Loucy (cell line): ENCODE data around the gene CDC42EP3.

Source experiments
- H2AFZ ChIP-seq: fragments of 200-600 bp; sonication (generic); 2 replicates; pipeline ENCODE4 v1.6.0; 2016; ENCODE audit warnings: antibody characterized with exemption, mild to moderate bottlenecking, low read length, moderate library complexity
- H3F3A ChIP-seq: fragments of 200-600 bp; 2 replicates; pipeline ENCODE4 v1.6.0; 2016; ENCODE audit warnings: antibody characterized with exemption, low read depth, mild to moderate bottlenecking
- H3K27me3 ChIP-seq: fragments of 200-600 bp; sonication (generic); 2 replicates; pipeline ENCODE4 v1.6.1; 2014; ENCODE audit warnings: low read length, mild to moderate bottlenecking; ENCODE audit not compliant: insufficient read depth, poor library complexity, severe bottlenecking
- H3K36me3 ChIP-seq: fragments of 200-600 bp; sonication (generic); 2 replicates; pipeline ENCODE4 v1.6.1; 2016; ENCODE audit warnings: low read length; ENCODE audit not compliant: insufficient read depth
- H3K4me1 ChIP-seq: fragments of 200-600 bp; sonication (generic); 2 replicates; pipeline ENCODE4 v1.5.1; 2014; ENCODE audit warnings: low read length, mild to moderate bottlenecking; ENCODE audit not compliant: insufficient read depth, poor library complexity, severe bottlenecking
- H3K4me2 ChIP-seq: fragments of 200-600 bp; sonication (generic); 2 replicates; pipeline ENCODE4 v1.6.0; 2014; ENCODE audit warnings: antibody characterized with exemption, low read length, low read depth, mild to moderate bottlenecking; ENCODE audit not compliant: poor library complexity, severe bottlenecking
- H3K4me3 ChIP-seq: fragments of 200-600 bp; sonication (generic); 2 replicates; pipeline ENCODE4 v1.5.1; 2014; ENCODE audit warnings: low read length, mild to moderate bottlenecking, mixed read lengths; ENCODE audit not compliant: poor library complexity, severe bottlenecking
- H3K79me2 ChIP-seq: fragments of 200-600 bp; sonication (generic); 2 replicates; pipeline ENCODE4 v1.6.1; 2014; ENCODE audit warnings: low read length; ENCODE audit not compliant: insufficient read depth
- H3K9ac ChIP-seq: fragments of 200-600 bp; sonication (generic); 2 replicates; pipeline ENCODE4 v1.6.0; 2014; ENCODE audit warnings: mild to moderate bottlenecking, low read depth, low read length, moderate library complexity; ENCODE audit not compliant: poor library complexity, severe bottlenecking
- H3K9me2 ChIP-seq: fragments of 200-600 bp; sonication (generic); replicated peaks from 2 replicates; pipeline ENCODE4 v1.6.1; 2016; ENCODE audit warnings: low read depth, low read length, mixed read lengths
- H3K9me3 ChIP-seq: fragments of 200-600 bp; sonication (generic); 2 replicates; pipeline ENCODE4 v1.6.1; 2014; ENCODE audit warnings: mild to moderate bottlenecking, antibody characterized with exemption, low read length, low read depth; ENCODE audit not compliant: insufficient read depth
- H4K20me1 ChIP-seq: fragments of 200-600 bp; sonication (generic); 2 replicates; pipeline ENCODE4 v1.6.0; 2014; ENCODE audit warnings: antibody characterized with exemption, low read length, mild to moderate bottlenecking; ENCODE audit not compliant: insufficient read depth, poor library complexity, severe bottlenecking
- CTCF ChIP-seq: fragments of 200-600 bp; sonication (generic); conservative IDR thresholded peaks from 2 replicates; pipeline ENCODE4 v1.5.1; 2014; ENCODE audit warnings: mild to moderate bottlenecking, antibody characterized with exemption, low read length
- EZH2phosphoT487 ChIP-seq: fragments of 200-600 bp; IDR thresholded peaks from 2 replicates; pipeline ENCODE4 v1.6.1; 2018; ENCODE audit warnings: antibody characterized with exemption, mild to moderate bottlenecking, moderate library complexity, borderline replicate concordance

The CDC42EP3 gene

GRCh38 chr2:37698931-37699481 lies 27.6 kb upstream of the CDC42EP3 start:
- Histone ChIP-seq H3K4me1 (peaks cover 13% of the 10 kb centered on the region), H3F3A (no peaks in the 10 kb centered on the region)

GRCh38 chr2:37695336-37695735 lies 23.9 kb upstream of the CDC42EP3 start:
- H3K9me2 ChIP-seq = no peaks in the 10 kb centered on the region
- H2AFZ ChIP-seq = no peak overlapping the region
- no peaks in the 10 kb centered on the region for H3K79me2 ChIP-seq
- H3K27me3 ChIP-seq = no peaks in the 10 kb centered on the region
- peaks cover 18% of the 10 kb centered on the region for H3K4me1 ChIP-seq
- H3K4me2 ChIP-seq = no peak overlapping the region
- no peak overlapping the region for H3K9ac ChIP-seq
- TF ChIP-seq EZH2phosphoT487 = no peak
- H3K9me3 ChIP-seq = no peaks in the 10 kb centered on the region
- H3K4me3 ChIP-seq = no peak overlapping the region
- H3F3A ChIP-seq = no peaks in the 10 kb centered on the region
- H4K20me1 ChIP-seq = no peaks in the 10 kb centered on the region
- H3K36me3 ChIP-seq = no peaks in the 10 kb centered on the region

More at GRCh38 chr2:37698931-37699481, 27.6 kb upstream of the CDC42EP3 start:
- no peaks in the 10 kb centered on the region for H3K27me3 ChIP-seq
- H3K4me2 ChIP-seq = no peak overlapping the region
- H2AFZ ChIP-seq = no peak overlapping the region
- no peaks in the 10 kb centered on the region for H3K79me2 ChIP-seq
- no peak overlapping the region for H3K9ac ChIP-seq
- H3K9me2 ChIP-seq = no peaks in the 10 kb centered on the region
- no peak overlapping the region for H3K4me3 ChIP-seq
- no peaks in the 10 kb centered on the region for H3K36me3 ChIP-seq
- no peak for TF ChIP-seq CTCF
- TF ChIP-seq EZH2phosphoT487 = no peak
- no peaks in the 10 kb centered on the region for H4K20me1 ChIP-seq
- no peaks in the 10 kb centered on the region for H3K9me3 ChIP-seq

- no peak overlapping the region for H3K9ac ChIP-seq
- no peaks in the 10 kb centered on the region for H3F3A ChIP-seq
- no peak overlapping the region for H2AFZ ChIP-seq
- H3K4me3 ChIP-seq = no peak overlapping the region
- peaks cover 13% of the 10 kb centered on the region for H3K4me1 ChIP-seq
- TF ChIP-seq EZH2phosphoT487 (no peak), CTCF (no peak)
- no peaks in the 10 kb centered on the region for H3K36me3 ChIP-seq
- no peaks in the 10 kb centered on the region for H3K79me2 ChIP-seq
- H4K20me1 ChIP-seq = no peaks in the 10 kb centered on the region
- no peaks in the 10 kb centered on the region for H3K9me2 ChIP-seq
- no peaks in the 10 kb centered on the region for H3K9me3 ChIP-seq
- H3K27me3 ChIP-seq = no peaks in the 10 kb centered on the region
- H3K4me2 ChIP-seq = no peak overlapping the region
Observed at GRCh38 chr2:37692711-37693110, 21.3 kb upstream of the CDC42EP3 start.

GRCh38 chr2:37689751-37690150 lies 18.3 kb upstream of the CDC42EP3 start:
- Histone ChIP-seq H3K4me2 (no peak overlapping the region), H3K9ac (no peak overlapping the region), H2AFZ (0 out of 2 replicates have a peak overlapping the region, but pooled peaks have one; percentile 21), H3K4me3 (no peak overlapping the region), H3F3A (no peaks in the 10 kb centered on the region), H3K9me2 (no peaks in the 10 kb centered on the region), H3K79me2 (no peaks in the 10 kb centered on the region), H4K20me1 (no peaks in the 10 kb centered on the region), H3K36me3 (no peaks in the 10 kb centered on the region), H3K9me3 (no peaks in the 10 kb centered on the region), H3K27me3 (no peaks in the 10 kb centered on the region), H3K4me1 (peaks cover 26% of the 10 kb centered on the region)
- TF ChIP-seq CTCF (no peak), EZH2phosphoT487 (no peak)
